ENCODE results near the gene FKTN.

Gene FKTN

GRCh38 chr9:105636331-105636730 is 78.4 kb downstream of the FKTN start:
- no peak for DNase-seq

GRCh38 chr9:105637787-105638395 is 80.0 kb downstream of the FKTN start:
- no peak for DNase-seq

DNA sequence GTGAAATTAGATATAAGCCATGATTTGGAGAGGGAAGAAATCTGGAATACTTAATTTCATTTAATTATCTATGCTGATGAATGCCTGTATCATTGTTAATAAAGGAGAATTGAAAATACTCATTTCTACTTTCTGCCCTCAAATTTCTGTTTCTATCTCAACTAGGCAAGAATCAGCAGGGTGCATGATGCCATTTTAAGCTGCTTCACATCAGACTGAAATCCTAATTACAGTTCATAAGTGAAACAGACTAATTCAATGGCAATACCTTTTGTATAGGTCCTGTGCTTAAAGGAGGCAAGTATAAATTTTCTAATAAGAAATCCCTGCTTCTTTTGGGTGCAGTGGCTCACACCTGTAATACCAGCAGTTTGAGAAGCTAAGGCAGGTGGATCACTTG is 82.0 kb downstream of the FKTN start:
- DNase-seq: no peak

- no peak for DNase-seq
Observed at GRCh38 chr9:105643795-105644194, 85.9 kb downstream of the FKTN start.

GRCh38 chr9:105646879-105647594 is 89.1 kb downstream of the FKTN start:
- DNase-seq: no peak

GRCh38 chr9:105647595-105648349 is 89.8 kb downstream of the FKTN start:
- no peak for DNase-seq

- no peak for DNase-seq
Observed at GRCh38 chr9:105651806-105652205, 93.9 kb downstream of the FKTN start.

- DNase-seq: no peak
Observed at GRCh38 chr9:105656131-105656921, 98.4 kb downstream of the FKTN start.

GRCh38 chr9:105658351-105658750 is 100.4 kb downstream of the FKTN start:
- no peak for DNase-seq

DNA sequence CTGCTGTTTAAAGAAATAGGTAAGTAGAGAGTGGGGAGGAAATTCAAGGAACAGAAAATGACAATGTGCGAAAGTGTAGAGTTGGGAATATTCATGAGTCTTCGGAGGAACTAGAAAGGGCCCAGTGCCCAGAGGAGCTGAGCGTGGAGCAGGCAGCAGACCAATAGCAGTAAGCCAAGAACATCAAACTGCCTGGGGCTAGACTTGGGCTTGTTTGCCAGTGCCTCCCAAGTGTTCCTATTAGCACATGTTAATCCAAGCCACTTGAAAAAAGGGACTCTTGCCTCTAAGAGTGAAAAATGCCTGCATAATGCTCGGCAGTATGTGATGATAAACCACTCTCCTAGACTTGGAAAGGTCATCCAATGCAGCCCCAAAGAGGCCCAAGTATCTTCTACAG is 103.1 kb downstream of the FKTN start:
- no peak for DNase-seq

DNA sequence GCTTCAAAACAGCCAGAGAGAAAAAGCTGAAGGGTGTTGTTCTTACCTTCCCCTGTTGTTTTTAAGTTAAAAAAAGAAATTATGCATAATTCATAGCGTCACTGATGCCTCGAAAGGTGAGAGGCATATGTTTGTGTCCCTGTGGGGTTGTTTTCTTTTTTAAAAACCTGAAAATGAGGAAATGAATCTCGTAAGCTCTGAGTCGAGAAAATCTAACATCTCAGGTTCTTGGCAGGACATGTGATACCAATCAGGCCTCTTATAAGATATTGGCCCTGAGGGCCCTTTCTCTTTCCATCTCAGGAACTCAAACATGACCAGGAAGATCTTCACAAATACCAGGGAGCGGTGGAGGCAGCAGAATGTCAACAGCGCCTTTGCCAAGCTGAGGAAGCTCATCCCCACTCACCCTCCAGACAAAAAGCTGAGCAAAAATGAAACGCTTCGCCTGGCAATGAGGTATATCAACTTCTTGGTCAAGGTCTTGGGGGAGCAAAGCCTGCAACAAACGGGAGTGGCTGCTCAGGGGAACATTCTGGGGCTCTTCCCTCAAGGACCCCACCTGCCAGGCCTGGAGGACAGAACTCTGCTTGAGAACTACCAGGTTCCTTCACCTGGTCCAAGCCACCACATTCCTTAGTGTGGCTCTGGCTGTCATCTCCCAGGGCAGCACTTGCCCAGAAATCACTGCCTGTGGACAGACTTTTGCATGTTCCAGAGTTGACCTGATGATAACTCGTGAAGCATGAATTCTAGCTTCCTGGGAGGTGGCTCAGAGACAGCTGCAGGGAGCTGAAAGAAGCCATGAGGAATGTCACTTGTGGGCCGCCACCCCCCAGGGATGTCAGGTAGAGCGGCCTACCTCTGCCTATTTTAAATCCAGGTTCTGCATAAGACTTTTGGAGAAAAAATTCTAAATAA is 104.5 kb downstream of the FKTN start, which contains the start of gene TAL2:
TSS of gene TAL2 (plus strand) at position 274 of the 921 bp plus-strand sequence. CDS start at position 314, 40 bp downstream.
- no peak for DNase-seq

DNA sequence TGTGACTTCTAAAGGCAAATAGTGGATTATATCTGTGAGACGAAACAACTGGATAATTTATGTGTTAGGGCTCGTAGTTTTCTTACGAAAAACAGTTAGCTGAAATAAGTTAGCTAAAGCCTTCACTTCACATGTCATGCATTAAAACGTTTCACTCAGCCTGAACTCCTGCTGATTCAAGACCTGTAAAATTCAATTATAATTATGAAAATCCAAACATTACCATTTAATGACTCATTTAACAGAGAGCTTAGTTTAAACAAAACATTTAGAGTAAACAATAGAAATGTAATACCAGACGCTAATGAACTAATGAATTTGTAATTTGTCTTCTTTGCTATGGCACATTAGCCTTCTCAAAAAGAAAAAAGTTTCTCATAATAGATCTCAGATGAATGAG is 106.0 kb downstream of the FKTN start:
- DNase-seq: no peak

- no peak for DNase-seq
Observed at GRCh38 chr9:105667867-105668266, 109.9 kb downstream of the FKTN start.

- no peak for DNase-seq
Observed at GRCh38 chr9:105670315-105670714, 112.4 kb downstream of the FKTN start.

DNA sequence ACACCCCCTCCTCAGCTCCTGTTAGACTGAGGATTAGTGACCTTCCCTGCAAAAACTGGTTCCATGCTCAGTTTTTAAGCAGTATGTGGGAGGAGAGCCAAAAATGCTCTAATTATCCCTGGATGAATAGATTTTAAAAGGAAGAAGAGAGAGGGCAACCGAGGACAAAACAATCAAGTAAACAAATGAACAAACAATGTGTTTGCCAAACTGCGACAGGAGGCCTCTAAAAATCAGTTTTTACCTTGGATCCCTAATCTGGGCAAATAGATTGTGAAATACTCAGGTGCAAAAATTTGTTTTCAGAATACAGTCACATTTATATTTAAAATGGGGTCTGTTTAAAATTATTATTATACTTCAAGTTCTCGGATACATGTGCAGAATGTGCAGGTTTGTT is 112.8 kb downstream of the FKTN start:
- DNase-seq: no peak

GRCh38 chr9:105672711-105673234 is 114.8 kb downstream of the FKTN start:
- no peak for DNase-seq

DNA sequence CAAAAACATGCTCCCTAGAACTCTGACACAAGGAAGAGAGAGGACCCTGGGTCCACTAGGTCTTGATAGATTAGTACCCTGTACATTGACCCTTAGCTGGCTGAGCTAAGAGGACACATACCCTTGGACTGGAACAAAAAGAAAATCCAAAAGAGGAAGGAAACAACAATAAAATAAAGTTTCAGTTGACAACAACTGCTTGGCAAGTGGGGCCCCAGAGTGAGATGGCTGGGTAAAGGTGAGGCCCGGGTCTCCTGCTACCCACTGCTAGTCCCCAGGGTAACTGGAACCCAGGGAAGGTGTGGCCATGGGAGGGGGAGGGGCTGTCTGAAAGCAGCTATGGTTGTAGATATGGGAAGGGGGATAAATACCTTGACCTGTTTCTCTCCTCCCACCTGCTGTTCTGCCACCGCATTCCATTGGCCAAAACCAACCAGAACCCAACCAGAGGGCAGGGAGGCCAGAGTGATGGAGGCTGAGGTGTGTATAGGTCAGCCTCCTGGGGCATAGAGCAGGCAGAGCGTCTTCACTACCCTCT is 116.0 kb downstream of the FKTN start:
- DNase-seq: no peak

DNA sequence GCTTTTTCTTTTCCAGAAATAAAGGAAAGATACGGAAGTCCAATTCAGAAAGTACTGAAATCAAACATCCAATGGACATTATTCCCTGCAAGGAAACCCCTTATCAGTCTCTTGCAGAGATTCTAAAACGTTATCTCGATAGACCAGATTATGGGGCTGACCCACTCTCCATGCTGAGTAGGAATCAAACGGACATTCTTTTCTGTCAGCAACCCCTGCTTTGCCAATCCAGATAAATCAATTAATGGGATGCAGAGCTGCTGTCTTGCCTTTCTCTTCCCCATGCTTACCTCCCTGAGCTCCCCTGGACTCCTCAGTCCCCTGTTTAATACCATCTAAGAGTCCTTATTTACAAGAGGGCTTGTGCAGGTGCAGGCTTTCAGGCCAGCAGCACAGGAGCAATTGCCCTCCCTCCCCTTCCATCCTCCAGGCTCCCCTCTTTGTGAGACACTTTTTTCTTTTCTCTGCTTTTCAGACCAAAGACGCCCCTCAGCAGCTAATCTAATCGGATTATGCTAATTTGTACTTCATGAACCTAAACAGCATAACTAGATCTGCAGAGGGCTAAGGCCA is 118.5 kb downstream of the FKTN start:
- no peak for DNase-seq

DNA sequence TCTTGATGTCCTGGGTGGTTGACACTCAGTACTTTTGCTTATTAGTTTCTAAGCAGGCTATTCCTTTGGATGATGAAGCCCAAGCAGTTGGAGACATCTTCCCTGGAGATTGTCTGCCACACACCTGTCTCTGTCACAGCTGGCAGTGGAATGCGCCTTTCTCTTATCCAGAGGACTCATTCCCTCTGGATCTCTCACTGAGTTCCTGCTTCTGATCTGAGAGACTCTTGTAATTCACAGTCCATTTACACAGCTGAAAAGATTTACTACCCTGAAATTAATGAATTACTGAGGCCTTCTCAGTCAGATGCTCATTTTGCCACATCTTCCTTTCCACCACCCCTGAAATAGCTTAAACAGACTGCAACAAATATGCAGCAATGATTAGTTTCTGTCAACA is 120.2 kb downstream of the FKTN start:
- DNase-seq: no peak

- DNase-seq: no peak
Observed at GRCh38 chr9:105678781-105679180, 120.8 kb downstream of the FKTN start.
